Inflammatory macrophage (primary cell): ENCODE measurements around the gene MISP3.
"Not testable (repeated sequence)": the region's sequence is repeated elsewhere in the genome, so short reads cannot be mapped to it uniquely, and the experiment has no call there.

Experiments
- DNase-seq, 2 donors: peaks; one replicate each; pipeline ENCODE4 v3.0.0-alpha.2; 2020 to 2022
- total RNA-seq, 18 experiments: gene quantifications; one replicate each; lab custom pipeline; 2026; ENCODE audit warnings: mixed read lengths in 6 of 18, inconsistent platforms in 2 of 18; lab: John Stamatoyannopoulos, UW

The MISP3 gene
- total RNA-seq = 0.06 to 3.5 (median 1.3) reads per million in 18 experiments

GRCh38 chr19:14072535-14073260 lies at the start of gene MISP3:
TSS of gene MISP3 (plus strand) at chr19:14072786. CDS start at chr19:14073310, 524 bp downstream.
- peak in 1 of 2 donors; percentile 32 for DNase-seq

DNA sequence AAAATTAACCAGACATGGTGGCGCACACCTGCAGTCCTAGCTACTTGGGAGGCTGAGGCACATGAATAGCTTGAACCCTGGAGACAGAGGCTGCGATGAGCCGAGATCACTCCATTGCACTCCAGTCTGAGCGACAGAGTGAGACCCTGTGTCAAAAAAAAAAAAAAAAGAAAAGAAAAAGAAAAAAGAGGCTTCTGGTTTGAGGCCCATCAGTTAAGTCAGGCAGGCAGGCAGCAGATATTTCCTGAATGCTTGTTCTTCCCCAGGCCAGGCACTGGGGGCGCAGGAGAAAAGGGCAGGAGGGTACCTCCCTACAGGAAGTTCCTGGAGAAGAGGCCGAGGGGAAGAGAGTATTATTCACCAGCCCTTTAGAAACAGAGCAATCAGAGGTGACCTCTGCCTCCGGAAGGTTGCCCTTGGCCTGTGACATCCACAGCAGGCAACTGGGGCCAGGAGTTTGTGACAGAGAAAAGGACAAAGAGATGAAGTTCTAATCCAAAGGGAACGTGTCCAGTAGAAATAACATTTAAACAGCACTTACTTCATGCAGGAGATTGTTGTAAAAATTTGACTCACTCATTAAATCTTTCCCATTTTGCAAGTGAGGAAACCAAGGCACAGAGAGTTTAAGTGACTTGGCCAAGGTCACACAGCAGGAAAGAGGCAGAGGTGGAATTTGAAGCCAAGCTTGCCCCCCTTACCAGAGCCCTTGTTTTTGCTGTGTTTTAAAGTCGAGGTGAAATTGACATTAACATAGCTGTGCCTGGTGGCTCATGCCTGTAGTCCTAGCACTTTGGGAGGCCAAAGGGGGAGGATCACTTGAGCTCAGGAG lies 49.0 kb upstream of the MISP3 start:
- DNase-seq = peak; percentile 84 to 88

DNA sequence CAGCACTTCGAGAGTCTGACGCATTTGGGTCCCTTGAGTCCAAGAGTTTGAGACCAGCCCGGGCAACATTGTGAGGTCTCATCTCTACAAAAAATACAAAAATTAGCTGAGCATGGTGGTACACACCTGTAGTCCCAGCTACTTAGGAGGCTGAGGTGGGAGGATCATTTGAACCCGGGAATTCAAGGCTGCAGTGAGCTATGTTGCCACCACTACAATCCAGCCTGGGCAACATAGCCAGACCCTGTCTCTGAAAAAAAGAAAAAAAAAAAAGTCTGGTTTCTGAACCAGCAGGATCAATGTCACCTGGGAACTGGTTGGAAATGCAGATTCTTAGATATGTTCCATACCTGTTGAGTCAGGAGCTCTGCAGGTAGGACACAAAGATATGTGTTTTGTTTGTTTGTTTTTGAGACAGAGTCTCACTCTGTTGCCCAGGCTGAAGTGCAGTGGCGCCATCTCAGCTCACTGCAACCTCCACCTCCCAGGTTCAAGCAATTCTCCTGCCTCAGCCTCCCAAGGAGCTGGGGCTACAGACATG lies 45.9 kb upstream of the MISP3 start:
- not testable (repeated sequence) for DNase-seq

GRCh38 chr19:14027856-14028450 lies 44.6 kb upstream of the MISP3 start, which contains the start of gene RLN3:
TSS of gene RLN3 (plus strand) at chr19:14028148. CDS start at chr19:14028205, 57 bp downstream.
- no peak for DNase-seq

- no peak for DNase-seq
Observed at GRCh38 chr19:14028901-14029300, 43.7 kb upstream of the MISP3 start.

GRCh38 chr19:14030997-14031718 lies 41.4 kb upstream of the MISP3 start:
- DNase-seq = no peak

DNA sequence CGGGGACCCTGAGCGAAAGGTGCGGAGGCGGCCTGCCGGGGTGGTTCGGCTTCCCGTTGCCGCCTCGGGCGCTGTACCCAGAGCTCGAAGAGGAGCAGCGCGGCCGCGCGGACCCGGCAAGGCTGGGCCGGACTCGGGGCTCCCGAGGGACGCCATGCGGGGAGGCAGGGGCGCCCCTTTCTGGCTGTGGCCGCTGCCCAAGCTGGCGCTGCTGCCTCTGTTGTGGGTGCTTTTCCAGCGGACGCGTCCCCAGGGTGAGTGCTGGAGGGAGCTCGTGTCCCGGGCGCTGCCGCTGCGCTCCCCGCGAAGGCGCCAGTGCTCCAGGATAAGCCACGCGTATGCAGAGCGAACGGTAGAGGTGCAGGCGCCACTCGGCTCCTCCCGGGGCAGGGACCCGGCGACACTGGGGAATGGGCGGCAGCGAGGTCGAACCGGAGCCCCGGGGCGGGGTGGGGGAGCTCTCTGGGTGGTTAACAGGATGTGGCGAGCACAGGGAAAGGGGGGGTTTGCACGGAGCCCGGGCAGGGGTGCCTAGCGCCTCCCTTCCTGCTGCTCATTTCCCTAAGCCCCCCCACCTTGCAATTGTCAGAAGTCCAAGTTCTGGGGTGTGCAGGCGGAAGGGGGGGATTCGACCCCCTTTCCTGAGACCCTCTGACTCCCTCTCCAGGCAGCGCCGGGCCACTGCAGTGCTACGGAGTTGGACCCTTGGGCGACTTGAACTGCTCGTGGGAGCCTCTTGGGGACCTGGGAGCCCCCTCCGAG lies 40.7 kb upstream of the MISP3 start, which contains the start of gene IL27RA:
Gene IL27RA, plus strand, starts transcription at position 44 of the 762 bp plus-strand sequence. Its CDS starts 111 bp downstream, at position 155.
- DNase-seq = peak; percentile 51 to 61

DNA sequence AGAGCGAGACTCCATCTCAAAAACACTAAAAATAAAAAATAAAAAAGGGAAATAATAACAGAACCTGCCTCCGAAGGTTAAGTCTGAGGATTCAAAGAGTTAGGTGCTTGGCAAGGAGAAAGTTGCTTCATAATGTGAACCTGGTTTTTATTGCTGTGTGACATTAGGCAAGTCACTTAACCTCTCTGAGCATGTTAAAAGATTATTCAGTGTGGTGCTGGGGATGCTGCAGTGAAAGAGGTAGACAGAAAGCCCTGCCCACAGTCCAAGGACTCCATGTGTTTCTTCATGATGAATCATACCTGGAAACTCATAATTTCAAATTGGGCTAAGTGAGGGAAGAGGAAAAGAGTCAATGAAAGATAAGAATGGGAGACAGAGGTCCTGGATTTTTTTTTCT lies 38.6 kb upstream of the MISP3 start:
- no peak for DNase-seq

GRCh38 chr19:14035159-14035558 lies 37.4 kb upstream of the MISP3 start:
- not testable (repeated sequence) for DNase-seq

DNA sequence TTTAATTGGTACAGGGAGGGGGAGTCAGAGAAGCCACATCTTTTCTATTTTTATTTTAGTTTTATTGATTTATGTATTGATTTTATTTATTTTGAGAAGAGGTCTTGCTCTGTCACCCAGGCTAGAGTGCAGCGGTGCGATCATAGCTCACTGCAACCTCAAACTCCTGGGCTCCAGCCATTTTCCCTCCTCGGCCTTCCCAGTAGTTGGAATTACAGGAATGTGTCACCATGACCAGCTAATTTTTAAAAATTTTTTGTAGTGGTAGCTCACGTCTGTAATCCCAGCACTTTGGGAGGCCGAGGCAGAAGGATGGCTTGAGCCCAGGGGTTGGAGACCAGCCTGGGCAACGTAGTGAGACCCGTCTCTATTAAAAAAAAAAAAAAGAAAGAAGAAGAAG lies 36.9 kb upstream of the MISP3 start:
- DNase-seq = no peak

DNA sequence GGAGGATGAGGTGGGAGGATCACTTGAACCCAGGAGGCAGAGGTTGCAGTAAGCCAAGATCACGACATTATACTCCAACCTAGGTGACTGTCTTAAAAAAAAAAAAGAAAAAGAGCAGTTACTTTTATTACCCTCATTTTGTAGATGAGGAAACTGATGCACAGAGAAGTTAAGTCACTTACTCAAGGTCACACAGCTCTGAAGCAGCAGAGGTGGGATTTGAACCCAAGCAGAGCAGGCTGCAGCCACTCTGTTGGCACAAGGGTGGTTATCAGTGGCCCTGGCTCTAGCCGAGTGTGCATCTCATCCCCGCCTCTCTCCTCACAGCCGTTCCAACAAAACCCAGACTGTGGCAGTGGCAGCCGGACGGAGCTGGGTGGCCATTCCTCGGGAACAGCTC lies 33.4 kb upstream of the MISP3 start:
- DNase-seq = no peak

- peak; percentile 75 to 76 for DNase-seq
Observed at GRCh38 chr19:14042659-14043608, 29.7 kb upstream of the MISP3 start.

GRCh38 chr19:14047866-14048265 lies 24.7 kb upstream of the MISP3 start:
- DNase-seq = not testable (repeated sequence)

DNA sequence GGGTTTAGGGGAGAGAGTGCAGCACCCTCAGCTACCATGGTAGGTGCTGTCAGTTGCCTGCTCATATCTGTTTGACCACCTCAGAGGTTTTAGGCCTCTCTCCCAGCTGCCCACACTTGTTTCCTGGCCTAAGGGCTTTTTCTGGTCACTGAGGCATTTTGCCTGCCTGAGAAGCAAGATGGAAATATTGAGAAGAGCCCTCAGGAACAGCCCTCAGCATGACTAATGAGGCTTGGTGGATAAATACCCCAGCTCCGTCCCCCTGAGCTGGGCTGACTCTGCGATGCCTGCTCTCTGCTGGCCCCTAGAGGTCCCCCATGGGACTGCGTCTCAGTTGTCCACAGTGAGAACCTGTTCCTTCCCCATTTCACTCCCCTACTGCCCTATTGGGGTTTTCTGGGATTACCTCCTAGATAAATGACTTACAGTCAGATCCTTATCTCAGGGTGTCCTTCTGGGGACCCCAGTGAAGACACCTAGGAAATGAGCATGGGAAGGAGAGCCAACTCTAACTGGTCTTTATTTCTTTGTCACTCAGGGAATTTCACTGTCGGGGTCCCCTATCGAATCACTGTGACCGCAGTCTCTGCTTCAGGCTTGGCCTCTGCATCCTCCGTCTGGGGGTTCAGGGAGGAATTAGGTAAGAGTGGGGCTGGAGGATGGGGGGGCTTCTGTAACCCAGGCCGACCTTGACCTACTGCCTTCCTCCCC lies 24.0 kb upstream of the MISP3 start:
- DNase-seq = peak; percentile 72 to 76

GRCh38 chr19:14050512-14050911 lies 22.1 kb upstream of the MISP3 start:
- DNase-seq = no peak

DNA sequence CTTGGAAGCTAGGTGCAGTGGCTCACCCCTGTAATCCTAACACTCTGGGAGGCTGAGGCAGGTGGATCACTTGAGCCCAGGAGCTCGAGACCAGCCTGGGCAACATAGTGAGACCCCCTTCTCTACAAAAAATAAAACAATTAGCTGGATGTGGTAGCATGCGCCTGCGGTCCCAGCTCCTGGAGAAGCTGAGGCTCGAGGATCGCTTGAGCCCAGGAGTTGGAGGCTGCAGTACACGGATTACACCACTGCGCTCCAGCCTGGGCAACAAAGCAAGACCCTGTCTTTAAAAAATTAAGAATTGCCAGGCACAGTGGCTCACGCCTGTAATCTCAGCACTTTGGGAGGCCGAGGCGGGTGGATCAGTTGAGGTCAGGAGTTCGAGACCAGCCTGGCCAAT lies 21.6 kb upstream of the MISP3 start:
- not testable (repeated sequence) for DNase-seq

DNA sequence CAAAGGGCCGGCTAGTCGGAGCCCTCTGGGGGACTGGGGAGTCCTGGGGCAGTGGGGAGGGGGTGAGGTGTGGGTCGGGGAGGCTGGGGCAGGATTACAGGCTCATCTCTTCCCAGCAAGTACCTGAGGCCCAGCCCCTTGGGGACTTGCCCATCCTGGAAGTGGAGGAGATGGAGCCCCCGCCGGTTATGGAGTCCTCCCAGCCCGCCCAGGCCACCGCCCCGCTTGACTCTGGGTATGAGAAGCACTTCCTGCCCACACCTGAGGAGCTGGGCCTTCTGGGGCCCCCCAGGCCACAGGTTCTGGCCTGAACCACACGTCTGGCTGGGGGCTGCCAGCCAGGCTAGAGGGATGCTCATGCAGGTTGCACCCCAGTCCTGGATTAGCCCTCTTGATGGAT lies 20.6 kb upstream of the MISP3 start:
- DNase-seq = no peak

DNA sequence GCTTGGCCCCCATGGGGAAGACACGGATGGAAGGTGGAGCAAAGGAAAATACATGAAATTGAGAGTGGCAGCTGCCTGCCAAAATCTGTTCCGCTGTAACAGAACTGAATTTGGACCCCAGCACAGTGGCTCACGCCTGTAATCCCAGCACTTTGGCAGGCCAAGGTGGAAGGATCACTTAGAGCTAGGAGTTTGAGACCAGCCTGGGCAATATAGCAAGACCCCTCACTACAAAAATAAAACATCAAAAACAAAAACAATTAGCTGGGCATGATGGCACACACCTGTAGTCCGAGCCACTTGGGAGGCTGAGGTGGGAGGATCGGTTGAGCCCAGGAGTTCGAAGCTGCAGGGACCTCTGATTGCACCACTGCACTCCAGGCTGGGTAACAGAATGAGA lies 20.1 kb upstream of the MISP3 start:
- no peak for DNase-seq

DNA sequence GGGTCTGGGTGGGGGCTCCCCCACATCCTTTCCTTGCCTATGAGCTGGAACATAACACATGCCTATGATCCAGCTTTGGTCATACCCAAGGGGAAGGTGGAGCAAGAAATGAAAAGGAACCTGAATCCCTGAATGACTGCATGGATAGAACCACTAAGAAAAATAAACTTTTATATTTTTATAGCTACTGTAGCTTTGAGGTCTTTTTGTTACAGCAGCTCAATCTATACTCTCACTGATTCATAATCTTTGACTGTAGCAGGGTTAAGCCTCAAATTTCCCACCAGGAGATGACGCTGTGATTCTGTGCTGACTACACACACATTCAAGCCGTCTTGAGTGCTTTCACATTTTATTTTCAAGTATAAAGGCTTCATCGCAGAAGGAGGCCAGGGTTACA lies 19.6 kb upstream of the MISP3 start:
- no peak for DNase-seq
